Cardiac fibroblast (primary cell): ENCODE results near the gene STYXL1.

Experiments
- DNase-seq, 2 donors: peaks; one replicate each; pipeline versions ENCODE4 v3.0.0 to v3.0.0-alpha.2; 2010; ENCODE audit warnings: low read depth in 2 of 2
- H3K4me3 ChIP-seq, 2 donors: replicated peaks in 1 of 2; 1 replicate in 1 of 2; 2 replicates in 1 of 2; pipeline ENCODE4 v1.5.1; 2011; ENCODE audit warnings: low read depth in 2 of 2, low read length in 2 of 2, mild to moderate bottlenecking in 2 of 2, moderate library complexity in 1 of 2
- CTCF ChIP-seq: IDR thresholded peaks from one replicate; pipeline ENCODE4 v1.5.1; 2011; ENCODE audit warnings: low read depth, mild to moderate bottlenecking, low read length, inconsistent platforms

The STYXL1 gene

GRCh38 chr7:75967487-75967997, 80.3 kb downstream of the STYXL1 start:
- TF ChIP-seq CTCF = no peak
- DNase-seq = peak in 1 of 2 donors; percentile 32
- H3K4me3 ChIP-seq = no peak overlapping the region

- TF ChIP-seq CTCF = no peak
- no peak overlapping the region for H3K4me3 ChIP-seq
- DNase-seq = no peak
Observed at GRCh38 chr7:75967055-75967454, 80.7 kb downstream of the STYXL1 start.

- TF ChIP-seq CTCF = no peak
- DNase-seq = peak; percentile 38 to 65
- H3K4me3 ChIP-seq = no peak overlapping the region
Observed at GRCh38 chr7:75966190-75966961, 81.4 kb downstream of the STYXL1 start.

GRCh38 chr7:75965617-75966016, 82.2 kb downstream of the STYXL1 start:
- no peak overlapping the region for H3K4me3 ChIP-seq
- DNase-seq = no peak
- no peak for TF ChIP-seq CTCF

- TF ChIP-seq CTCF = no peak
Observed at GRCh38 chr7:75963381-75963995, 84.3 kb downstream of the STYXL1 start.

GRCh38 chr7:75962607-75963380, 85.0 kb downstream of the STYXL1 start:
- no peak overlapping the region for H3K4me3 ChIP-seq
- no peak for TF ChIP-seq CTCF
- peak; percentile 69 to 86 for DNase-seq

More at GRCh38 chr7:75963381-75963995, 84.3 kb downstream of the STYXL1 start:
- DNase-seq = no peak
- H3K4me3 ChIP-seq = no peak overlapping the region
